CD4-positive, alpha-beta T cell (primary cell): ENCODE results near the gene GSDME. TPM values are rescaled to one million over a fixed set of nuclear protein-coding genes. Genes with fewer than 3 reads are reported as not detected.

ENCODE experiments used
- ATAC-seq: fragments of 200-7000 bp; cut with Tn5 transposase; one replicate; pipeline ENCODE4 v1.10.0; 2022; ENCODE audit warnings: mild to moderate bottlenecking; ENCODE audit not compliant: poor library complexity
- CTCF ChIA-PET: fragments of 350-600 bp; sonication (Branson Sonifier 250); formaldehyde crosslinking; loops from one replicate; lab custom pipeline; 2021; ENCODE audit warnings: antibody characterized with exemption, inconsistent platforms; lab: Charles Lee
- POLR2A ChIA-PET: fragments of 350-600 bp; sonication (Branson Sonifier 250); formaldehyde crosslinking; loops from one replicate; lab custom pipeline; 2021; ENCODE audit warnings: antibody characterized with exemption, inconsistent platforms; lab: Charles Lee
- DNase-seq, 14 experiments: peaks; one replicate each; pipeline ENCODE4 v3.0.0-alpha.2; 2013 to 2020; ENCODE audit warnings: mixed read lengths in 2 of 14
- H3K27ac ChIP-seq, 2 donors: one replicate each; pipeline versions ENCODE4 v1.5.1 to v1.7.0; 2013; ENCODE audit warnings: low read length in 2 of 2, low read depth in 1 of 2, mild to moderate bottlenecking in 1 of 2
- H3K27me3 ChIP-seq, 2 experiments: 1 replicate in 1 of 2; 2 replicates in 1 of 2; pipeline versions ENCODE4 v1.6.1 to v1.7.0; 2013; ENCODE audit warnings: low read length in 2 of 2, control low read depth in 1 of 2, mild to moderate bottlenecking in 1 of 2, moderate library complexity in 1 of 2; ENCODE audit not compliant: insufficient read depth in 2 of 2, control insufficient read depth in 1 of 2
- H3K36me3 ChIP-seq: one replicate; pipeline ENCODE4 v1.6.1; 2013; ENCODE audit warnings: low read length, control low read depth; ENCODE audit not compliant: insufficient read depth
- H3K4me1 ChIP-seq: one replicate; pipeline ENCODE4 v1.6.1; 2013; ENCODE audit warnings: low read length, control low read depth; ENCODE audit not compliant: insufficient read depth
- H3K4me3 ChIP-seq: one replicate; pipeline ENCODE4 v1.5.1; 2013; ENCODE audit warnings: mild to moderate bottlenecking, low read length, moderate library complexity
- H3K9me3 ChIP-seq, 2 experiments: 1 replicate in 1 of 2; 2 replicates in 1 of 2; pipeline versions ENCODE4 v1.6.1 to v1.7.0; 2013; ENCODE audit warnings: low read length in 2 of 2, mild to moderate bottlenecking in 2 of 2, control low read depth in 1 of 2, moderate library complexity in 1 of 2; ENCODE audit not compliant: control insufficient read depth in 1 of 2, insufficient read depth in 1 of 2
- H3K27ac Mint-ChIP-seq: one replicate; pipeline ENCODE4 v1.8.0; 2020; ENCODE audit warnings: mixed read lengths
- H3K27me3 Mint-ChIP-seq: one replicate; pipeline ENCODE4 v1.8.0; 2021; ENCODE audit warnings: mixed read lengths
- H3K36me3 Mint-ChIP-seq: one replicate; pipeline ENCODE4 v1.8.0; 2021; ENCODE audit warnings: low read depth, mixed read lengths
- H3K4me1 Mint-ChIP-seq: one replicate; pipeline ENCODE4 v1.8.0; 2021; ENCODE audit warnings: low read depth, mixed read lengths
- H3K4me3 Mint-ChIP-seq: one replicate; pipeline ENCODE4 v1.8.0; 2020; ENCODE audit warnings: mild to moderate bottlenecking, mixed read lengths
- H3K9me3 Mint-ChIP-seq: one replicate; pipeline ENCODE4 v1.8.0; 2020; ENCODE audit warnings: mixed read lengths
- CTCF ChIP-seq: fragments of 200-600 bp; IDR thresholded peaks from one replicate; pipeline ENCODE4 v1.8.0; 2022; ENCODE audit warnings: antibody characterized with exemption, mild to moderate bottlenecking
- intact Hi-C, 2 experiments: fragments of 100-400 bp; cut with DNase I in 1 of 2; cut with micrococcal nuclease in 1 of 2; formaldehyde crosslinking; loops; one replicate each; pipeline versions ENCODE4 v1.15.1 to v1.9.0; 2023 to 2025; cut with DNase I, micrococcal nuclease
- total RNA-seq, 174 experiments: library from RNA in 2 of 174; stranded (reverse) in 2 of 174; gene quantifications; one replicate each; pipeline ENCODE4 v1.2.3 and lab custom pipeline; 2021 to 2026

Gene GSDME
- total RNA-seq, 2 experiments from 2014 or later, result 0.19 TPM; not detected in 1

GRCh38 chr7:24731313-24731712, 26.0 kb downstream of the GSDME start:
- Histone ChIP-seq H3K9me3 (peaks cover 0 to 4% of the 10 kb centered on the region in 2 experiments), H3K27ac (no peak overlapping the region), H3K27me3 (peaks cover 0 to 4% of the 10 kb centered on the region in 2 experiments), H3K4me3 (no peak overlapping the region), H3K4me1 (peaks cover 11% of the 10 kb centered on the region), H3K36me3 (no peaks in the 10 kb centered on the region)
- no peaks in the 10 kb centered on the region for H3K36me3 Mint-ChIP-seq
- H3K27ac Mint-ChIP-seq, result no peak overlapping the region
- ATAC-seq (no peak), DNase-seq (no peak)
- POLR2A ChIA-PET, result no interaction called here
- intact Hi-C loops, result no loop called here
- peaks cover 23% of the 10 kb centered on the region for H3K4me1 Mint-ChIP-seq
- peaks cover 9% of the 10 kb centered on the region for H3K27me3 Mint-ChIP-seq
- TF ChIP-seq CTCF, result no peak
- no peaks in the 10 kb centered on the region for H3K9me3 Mint-ChIP-seq
- no peak overlapping the region for H3K4me3 Mint-ChIP-seq
- CTCF ChIA-PET, result no interaction called here

- H3K27ac Mint-ChIP-seq, result no peak overlapping the region
- CTCF ChIA-PET, result no interaction called here
These were observed 27.3 kb downstream of the GSDME start for GRCh38 chr7:24730018-24730369.

GRCh38 chr7:24729365-24730017, 27.8 kb downstream of the GSDME start:
- Histone ChIP-seq H3K4me1 (peaks cover 11% of the 10 kb centered on the region), H3K27me3 (peaks cover 0 to 4% of the 10 kb centered on the region in 2 experiments), H3K36me3 (no peaks in the 10 kb centered on the region), H3K9me3 (no peaks in the 10 kb centered on the region), H3K4me3 (no peak overlapping the region), H3K27ac (no peak overlapping the region)
- no peak for TF ChIP-seq CTCF
- Mint-ChIP-seq H3K27ac (no peak overlapping the region), H3K4me1 (peaks cover 23% of the 10 kb centered on the region), H3K27me3 (peaks cover 8% of the 10 kb centered on the region), H3K36me3 (no peaks in the 10 kb centered on the region), H3K9me3 (no peaks in the 10 kb centered on the region), H3K4me3 (no peak overlapping the region)
- CTCF ChIA-PET, result no interaction called here
- DNase-seq (no peak), ATAC-seq (no peak)
- intact Hi-C loops, result no loop called here
- POLR2A ChIA-PET, result no interaction called here

More at GRCh38 chr7:24730018-24730369, 27.3 kb downstream of the GSDME start:
- POLR2A ChIA-PET, result no interaction called here
- no peak for DNase-seq
- ATAC-seq, result no peak
- Mint-ChIP-seq H3K27me3 (peaks cover 5% of the 10 kb centered on the region), H3K4me1 (peaks cover 23% of the 10 kb centered on the region), H3K9me3 (no peaks in the 10 kb centered on the region), H3K4me3 (no peak overlapping the region), H3K36me3 (no peaks in the 10 kb centered on the region)
- Histone ChIP-seq H3K27ac (no peak overlapping the region), H3K4me3 (no peak overlapping the region), H3K4me1 (peaks cover 11% of the 10 kb centered on the region), H3K27me3 (peaks cover 0 to 4% of the 10 kb centered on the region in 2 experiments), H3K36me3 (no peaks in the 10 kb centered on the region), H3K9me3 (no peaks in the 10 kb centered on the region)
- intact Hi-C loops, result no loop called here
- TF ChIP-seq CTCF, result no peak
